Measurements from ENCODE around the gene CD59. TPM values are rescaled to one million over a fixed set of nuclear protein-coding genes. Genes with fewer than 3 reads are reported as not detected.

Gene CD59
- polyA plus RNA-seq, 1 donor from 2014 or later = 248 TPM

GRCh38 chr11:33696411-33696810, 39.8 kb downstream of the CD59 start:
- Histone ChIP-seq H3K27ac (ENCODE audit: low read length) (no peak overlapping the region), H3K9me2 (ENCODE audit: insufficient read depth, low read length) (no peaks in the 10 kb centered on the region), H3K4me2 (ENCODE audit: low read length) (no peak overlapping the region), H3K4me3 (ENCODE audit: low read length) (no peak overlapping the region), H3K9me3 (ENCODE audit: low read length) (no peaks in the 10 kb centered on the region), H2AFZ (ENCODE audit: low read depth, low read length) (no peak overlapping the region), H3K27me3 (ENCODE audit: insufficient read depth, low read depth, low read length) (no peaks in the 10 kb centered on the region), H3K36me3 (ENCODE audit: insufficient read depth, low read length) (no peaks in the 10 kb centered on the region), H3K9ac (ENCODE audit: low read length) (no peak overlapping the region), H4K20me1 (ENCODE audit: insufficient read depth) (no peaks in the 10 kb centered on the region), H3K79me2 (replicated peaks; ENCODE audit: insufficient read depth, low read length) (no peaks in the 10 kb centered on the region), H3F3A (ENCODE audit: insufficient read depth, low read length, poor library complexity, severe bottlenecking) (no peaks in the 10 kb centered on the region)
- TF ChIP-seq EP300 (conservative IDR thresholded peaks at IDR 0.05; ENCODE audit: poor library complexity, severe bottlenecking) = no peak
- no peak for TF ChIP-seq MXI1 (conservative IDR thresholded peaks at IDR 0.05; ENCODE audit: poor library complexity, severe bottlenecking)
- no peak for TF ChIP-seq EZH2 (IDR thresholded peaks at IDR 0.05; ENCODE audit: borderline replicate concordance, insufficient read depth, low read length, poor library complexity, severe bottlenecking)
- TF ChIP-seq TAF1 (IDR thresholded peaks at IDR 0.05; ENCODE audit: low read depth) = no peak
- no peak for TF ChIP-seq SMC3 (conservative IDR thresholded peaks at IDR 0.05; ENCODE audit: poor library complexity)
- TF ChIP-seq, protein P1, sequence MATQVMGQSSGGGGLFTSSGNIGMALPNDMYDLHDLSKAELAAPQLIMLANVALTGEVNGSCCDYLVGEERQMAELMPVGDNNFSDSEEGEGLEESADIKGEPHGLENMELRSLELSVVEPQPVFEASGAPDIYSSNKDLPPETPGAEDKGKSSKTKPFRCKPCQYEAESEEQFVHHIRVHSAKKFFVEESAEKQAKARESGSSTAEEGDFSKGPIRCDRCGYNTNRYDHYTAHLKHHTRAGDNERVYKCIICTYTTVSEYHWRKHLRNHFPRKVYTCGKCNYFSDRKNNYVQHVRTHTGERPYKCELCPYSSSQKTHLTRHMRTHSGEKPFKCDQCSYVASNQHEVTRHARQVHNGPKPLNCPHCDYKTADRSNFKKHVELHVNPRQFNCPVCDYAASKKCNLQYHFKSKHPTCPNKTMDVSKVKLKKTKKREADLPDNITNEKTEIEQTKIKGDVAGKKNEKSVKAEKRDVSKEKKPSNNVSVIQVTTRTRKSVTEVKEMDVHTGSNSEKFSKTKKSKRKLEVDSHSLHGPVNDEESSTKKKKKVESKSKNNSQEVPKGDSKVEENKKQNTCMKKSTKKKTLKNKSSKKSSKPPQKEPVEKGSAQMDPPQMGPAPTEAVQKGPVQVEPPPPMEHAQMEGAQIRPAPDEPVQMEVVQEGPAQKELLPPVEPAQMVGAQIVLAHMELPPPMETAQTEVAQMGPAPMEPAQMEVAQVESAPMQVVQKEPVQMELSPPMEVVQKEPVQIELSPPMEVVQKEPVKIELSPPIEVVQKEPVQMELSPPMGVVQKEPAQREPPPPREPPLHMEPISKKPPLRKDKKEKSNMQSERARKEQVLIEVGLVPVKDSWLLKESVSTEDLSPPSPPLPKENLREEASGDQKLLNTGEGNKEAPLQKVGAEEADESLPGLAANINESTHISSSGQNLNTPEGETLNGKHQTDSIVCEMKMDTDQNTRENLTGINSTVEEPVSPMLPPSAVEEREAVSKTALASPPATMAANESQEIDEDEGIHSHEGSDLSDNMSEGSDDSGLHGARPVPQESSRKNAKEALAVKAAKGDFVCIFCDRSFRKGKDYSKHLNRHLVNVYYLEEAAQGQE (IDR thresholded peaks at IDR 0.05; ENCODE audit: borderline replicate concordance) = no peak
- TF ChIP-seq, protein P2, sequence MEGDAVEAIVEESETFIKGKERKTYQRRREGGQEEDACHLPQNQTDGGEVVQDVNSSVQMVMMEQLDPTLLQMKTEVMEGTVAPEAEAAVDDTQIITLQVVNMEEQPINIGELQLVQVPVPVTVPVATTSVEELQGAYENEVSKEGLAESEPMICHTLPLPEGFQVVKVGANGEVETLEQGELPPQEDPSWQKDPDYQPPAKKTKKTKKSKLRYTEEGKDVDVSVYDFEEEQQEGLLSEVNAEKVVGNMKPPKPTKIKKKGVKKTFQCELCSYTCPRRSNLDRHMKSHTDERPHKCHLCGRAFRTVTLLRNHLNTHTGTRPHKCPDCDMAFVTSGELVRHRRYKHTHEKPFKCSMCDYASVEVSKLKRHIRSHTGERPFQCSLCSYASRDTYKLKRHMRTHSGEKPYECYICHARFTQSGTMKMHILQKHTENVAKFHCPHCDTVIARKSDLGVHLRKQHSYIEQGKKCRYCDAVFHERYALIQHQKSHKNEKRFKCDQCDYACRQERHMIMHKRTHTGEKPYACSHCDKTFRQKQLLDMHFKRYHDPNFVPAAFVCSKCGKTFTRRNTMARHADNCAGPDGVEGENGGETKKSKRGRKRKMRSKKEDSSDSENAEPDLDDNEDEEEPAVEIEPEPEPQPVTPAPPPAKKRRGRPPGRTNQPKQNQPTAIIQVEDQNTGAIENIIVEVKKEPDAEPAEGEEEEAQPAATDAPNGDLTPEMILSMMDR (IDR thresholded peaks at IDR 0.05; ENCODE audit: poor library complexity, severe bottlenecking) = no peak
- TF ChIP-seq POLR2AphosphoS5 (IDR thresholded peaks at IDR 0.05) = no peak
- TF ChIP-seq RAD21 (conservative IDR thresholded peaks at IDR 0.05) = no peak

DNA sequence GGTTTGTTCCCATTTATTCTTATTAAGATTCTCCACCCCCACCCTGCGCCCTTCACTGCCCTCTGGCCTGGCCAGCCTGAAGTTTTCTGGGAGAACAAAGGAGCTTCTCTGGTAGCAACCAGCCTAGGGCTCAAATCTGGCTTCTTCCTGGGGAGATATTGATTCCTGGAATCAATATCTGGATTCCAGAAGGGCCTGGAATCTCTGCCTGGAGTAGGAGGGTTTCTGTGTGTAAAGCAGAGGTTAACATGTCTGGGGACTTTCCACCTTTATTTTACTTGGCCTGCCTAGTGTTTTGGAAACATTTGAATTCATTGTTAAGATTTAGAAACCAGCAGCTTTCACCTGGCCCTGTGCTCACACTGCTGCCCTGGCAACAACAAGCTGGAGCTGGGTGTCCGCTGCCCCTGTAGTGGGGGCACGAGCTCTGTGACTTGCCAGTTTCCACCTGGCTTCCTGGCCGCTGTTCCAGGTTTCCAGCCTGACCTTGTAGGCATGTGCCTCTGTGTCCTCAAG, 41.1 kb downstream of the CD59 start:
- Histone ChIP-seq H2AFZ (ENCODE audit: low read depth, low read length) (no peak overlapping the region), H3F3A (ENCODE audit: insufficient read depth, low read length, poor library complexity, severe bottlenecking) (no peaks in the 10 kb centered on the region), H3K4me2 (ENCODE audit: low read length) (no peak overlapping the region), H3K9me3 (ENCODE audit: low read length) (no peaks in the 10 kb centered on the region), H4K20me1 (ENCODE audit: insufficient read depth) (no peaks in the 10 kb centered on the region), H3K4me3 (ENCODE audit: low read length) (no peak overlapping the region), H3K36me3 (ENCODE audit: insufficient read depth, low read length) (no peaks in the 10 kb centered on the region), H3K9ac (ENCODE audit: low read length) (no peak overlapping the region), H3K9me2 (ENCODE audit: insufficient read depth, low read length) (no peaks in the 10 kb centered on the region), H3K79me2 (replicated peaks; ENCODE audit: insufficient read depth, low read length) (no peaks in the 10 kb centered on the region), H3K27ac (ENCODE audit: low read length) (no peak overlapping the region), H3K27me3 (ENCODE audit: insufficient read depth, low read depth, low read length) (no peaks in the 10 kb centered on the region)
- TF ChIP-seq POLR2AphosphoS5 (IDR thresholded peaks at IDR 0.05) = no peak
- TF ChIP-seq, protein P2 (IDR thresholded peaks at IDR 0.05; ENCODE audit: poor library complexity, severe bottlenecking) = no peak
- no peak for TF ChIP-seq TAF1 (IDR thresholded peaks at IDR 0.05; ENCODE audit: low read depth)
- no peak for TF ChIP-seq SMC3 (conservative IDR thresholded peaks at IDR 0.05; ENCODE audit: poor library complexity)
- TF ChIP-seq EZH2 (IDR thresholded peaks at IDR 0.05; ENCODE audit: borderline replicate concordance, insufficient read depth, low read length, poor library complexity, severe bottlenecking) = no peak
- no peak for TF ChIP-seq RAD21 (conservative IDR thresholded peaks at IDR 0.05)
- TF ChIP-seq MXI1 (conservative IDR thresholded peaks at IDR 0.05; ENCODE audit: poor library complexity, severe bottlenecking) = no peak
- TF ChIP-seq EP300 (conservative IDR thresholded peaks at IDR 0.05; ENCODE audit: poor library complexity, severe bottlenecking) = no peak
- TF ChIP-seq, protein P1 (IDR thresholded peaks at IDR 0.05; ENCODE audit: borderline replicate concordance) = no peak
